GM10248 (cell line): ENCODE results near the gene MAP3K2.

Experiments used
- CTCF ChIA-PET: fragments of 300-600 bp; sonication (Branson Sonifier 250); formaldehyde crosslinking; extraction: SDS; loops from one replicate; lab custom pipeline; 2021; ENCODE audit warnings: antibody characterized with exemption; lab: Yijun Ruan, JAX
- POLR2A ChIA-PET: fragments of 350-650 bp; sonication (Branson Sonifier 250); formaldehyde crosslinking; extraction: SDS; loops from one replicate; lab custom pipeline; 2020; ENCODE audit warnings: antibody characterized with exemption; lab: Yijun Ruan, JAX
- DNase-seq: peaks from one replicate; pipeline ENCODE4 v3.0.0; 2012; ENCODE audit errors: extremely low spot score
- TF ChIP-seq, protein P1 (sequence below): IDR thresholded peaks from 2 replicates; pipeline ENCODE4 v1.5.1; 2012; ENCODE audit warnings: mild to moderate bottlenecking, low read depth; ENCODE audit errors: extremely low read depth, missing control alignments, control extremely low read depth

MAP3K2 gene

DNA sequence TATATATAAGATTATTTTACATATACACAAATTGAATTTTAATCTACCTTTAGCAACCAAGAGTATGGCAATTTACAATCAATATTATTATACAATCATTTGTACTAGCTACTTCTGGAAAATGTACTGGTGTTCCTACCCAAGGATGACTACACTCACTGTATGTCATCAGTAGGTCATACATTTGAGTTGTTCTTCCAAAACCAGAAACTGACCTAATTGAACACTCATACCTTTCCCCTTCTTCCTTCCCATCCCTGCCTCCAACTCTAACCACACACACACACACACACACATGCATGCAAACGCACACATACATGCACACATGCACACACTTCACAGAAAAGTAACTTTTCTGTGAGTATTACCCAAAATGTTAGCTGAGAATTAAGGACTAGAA, 85.6 kb downstream of the MAP3K2 start:
- TF ChIP-seq, protein P1, sequence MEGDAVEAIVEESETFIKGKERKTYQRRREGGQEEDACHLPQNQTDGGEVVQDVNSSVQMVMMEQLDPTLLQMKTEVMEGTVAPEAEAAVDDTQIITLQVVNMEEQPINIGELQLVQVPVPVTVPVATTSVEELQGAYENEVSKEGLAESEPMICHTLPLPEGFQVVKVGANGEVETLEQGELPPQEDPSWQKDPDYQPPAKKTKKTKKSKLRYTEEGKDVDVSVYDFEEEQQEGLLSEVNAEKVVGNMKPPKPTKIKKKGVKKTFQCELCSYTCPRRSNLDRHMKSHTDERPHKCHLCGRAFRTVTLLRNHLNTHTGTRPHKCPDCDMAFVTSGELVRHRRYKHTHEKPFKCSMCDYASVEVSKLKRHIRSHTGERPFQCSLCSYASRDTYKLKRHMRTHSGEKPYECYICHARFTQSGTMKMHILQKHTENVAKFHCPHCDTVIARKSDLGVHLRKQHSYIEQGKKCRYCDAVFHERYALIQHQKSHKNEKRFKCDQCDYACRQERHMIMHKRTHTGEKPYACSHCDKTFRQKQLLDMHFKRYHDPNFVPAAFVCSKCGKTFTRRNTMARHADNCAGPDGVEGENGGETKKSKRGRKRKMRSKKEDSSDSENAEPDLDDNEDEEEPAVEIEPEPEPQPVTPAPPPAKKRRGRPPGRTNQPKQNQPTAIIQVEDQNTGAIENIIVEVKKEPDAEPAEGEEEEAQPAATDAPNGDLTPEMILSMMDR: no peak
- no peak for DNase-seq
- ChIA-PET CTCF (interaction anchor here (1.3 to 1.9 kb wide), 3 partner anchors 9 to 13 kb away, joined by 7 to 13 read pairs (median 7); partner anchors contain the start of gene ERCC3), POLR2A (interaction anchor here (0.6 kb wide), 1 partner anchor 322 kb away, joined by 3 read pairs; no protein-coding TSS in a partner anchor)

DNA sequence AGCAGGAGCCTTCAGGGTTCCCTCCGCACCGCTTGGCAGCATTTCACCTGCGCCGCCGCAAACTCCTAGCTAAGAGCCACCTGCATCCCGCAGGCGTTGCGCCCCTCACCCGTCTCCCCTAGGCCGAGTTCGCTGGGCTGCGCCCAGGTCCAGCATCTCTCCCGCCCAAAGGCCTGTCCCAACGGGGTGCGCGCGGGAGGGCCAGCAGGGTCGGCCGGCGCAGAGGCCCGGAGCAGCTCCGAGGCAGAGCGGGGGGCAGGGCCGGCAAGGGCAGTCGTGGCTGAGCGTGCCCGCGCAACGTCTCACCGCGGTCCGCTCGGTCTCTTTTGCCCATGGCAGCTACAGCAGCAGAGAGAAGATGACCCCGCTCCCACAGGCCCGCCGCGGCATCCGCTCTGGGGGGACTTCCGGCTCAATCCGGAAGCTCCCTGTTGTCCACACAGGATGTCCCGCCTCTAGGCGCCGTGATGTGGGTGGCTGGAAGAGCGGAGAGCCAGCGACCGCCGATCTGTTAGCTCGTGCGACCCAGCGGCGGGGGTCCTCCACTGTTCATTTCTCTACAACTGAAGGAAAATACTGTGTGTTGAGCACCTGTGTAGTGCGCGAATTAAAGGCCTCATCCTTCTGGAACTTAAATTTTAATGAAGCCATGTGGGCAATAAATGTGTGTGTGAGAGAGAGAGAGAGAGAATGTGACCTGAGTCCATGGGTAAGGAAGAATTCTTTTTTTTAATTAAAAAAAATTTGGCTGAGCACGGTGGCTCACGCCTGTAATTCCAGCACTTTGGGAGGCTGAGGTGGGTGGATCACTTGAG, 93.8 kb downstream of the MAP3K2 start, which contains the start of gene ERCC3:
Gene ERCC3 (minus strand): TSS at position 397 of the 815 bp plus-strand sequence. CDS start 63 bp downstream, at position 334.
- TF ChIP-seq, protein P1: no peak
- ChIA-PET CTCF (interaction anchor here (0.7 to 3.3 kb wide), 10 partner anchors 8 to 185 kb away, joined by 3 to 13 read pairs (median 4); no protein-coding TSS in a partner anchor), POLR2A (interaction anchor here (0.9 to 1.2 kb wide), 2 partner anchors 9 to 15 kb away, joined by 3 to 4 read pairs; no protein-coding TSS in a partner anchor)
- DNase-seq: peak; percentile 96

DNA sequence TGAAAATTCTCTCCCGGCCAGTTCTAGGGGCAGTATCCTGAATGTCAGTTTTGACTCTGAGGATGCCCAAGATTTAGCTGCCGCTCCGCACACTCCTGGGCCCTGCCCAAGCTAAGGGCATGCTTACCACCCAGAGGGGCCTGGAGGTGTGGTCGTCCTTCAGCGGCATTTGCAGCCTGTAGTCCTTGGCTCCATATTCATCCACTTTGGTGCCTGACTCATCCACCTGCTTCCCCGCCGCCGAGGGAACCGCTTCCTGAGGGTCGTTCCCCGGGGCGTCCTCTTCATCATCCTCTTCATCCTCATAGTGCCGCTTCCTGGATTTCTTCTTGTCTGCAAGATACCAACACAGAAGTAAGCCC, 94.4 kb downstream of the MAP3K2 start:
- ChIA-PET CTCF (interaction anchor here (0.7 to 3.3 kb wide), 8 partner anchors 9 to 186 kb away, joined by 3 to 13 read pairs (median 5); no protein-coding TSS in a partner anchor), POLR2A (interaction anchor here (0.9 to 1.2 kb wide), 2 partner anchors 8 to 14 kb away, joined by 3 to 4 read pairs; no protein-coding TSS in a partner anchor)
- TF ChIP-seq, protein P1: no peak
- DNase-seq: no peak

DNA sequence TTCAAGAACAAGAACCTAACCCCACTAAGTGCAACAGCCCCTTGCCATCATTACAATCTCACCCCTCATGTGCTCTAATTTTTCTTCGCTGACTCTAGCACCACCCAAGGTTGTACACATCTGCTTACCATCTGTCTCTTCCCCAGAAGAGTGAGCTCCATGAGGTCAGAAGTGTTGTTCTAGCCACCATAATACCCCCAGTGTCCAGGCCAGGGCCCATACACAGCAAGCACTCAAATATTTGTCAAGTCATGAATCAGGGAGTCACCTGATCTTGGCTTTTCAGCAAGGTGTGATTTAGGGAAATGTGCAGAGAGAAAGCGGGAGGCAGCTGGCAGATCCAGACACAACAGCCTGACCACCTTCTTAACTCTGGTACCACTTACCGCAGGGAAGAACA, 99.5 kb downstream of the MAP3K2 start:
- CTCF ChIA-PET: interaction anchor here (1.3 to 2.5 kb wide), 2 partner anchors 10 to 13 kb away, joined by 3 to 7 read pairs; no protein-coding TSS in a partner anchor

DNA sequence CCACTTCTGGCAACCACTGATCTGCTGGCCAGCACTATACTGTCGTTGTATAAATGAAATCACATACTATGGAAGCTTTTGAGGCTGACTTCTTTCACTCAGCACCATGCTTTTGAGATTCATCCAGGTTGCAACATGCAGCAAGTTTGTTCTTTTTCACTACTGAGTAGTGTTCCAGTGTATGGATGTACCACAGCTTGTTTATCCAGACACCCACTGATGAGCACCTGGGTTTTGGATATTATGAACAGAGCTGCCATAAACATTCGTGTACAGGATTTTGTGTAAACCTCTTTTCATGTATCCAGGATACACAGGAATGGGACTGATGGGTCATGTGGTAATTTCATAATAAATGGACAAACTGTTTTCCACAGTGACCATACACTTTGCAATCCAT, 104.5 kb downstream of the MAP3K2 start:
- TF ChIP-seq, protein P1: no peak
- ChIA-PET CTCF (interaction anchor here (2.6 kb wide), 1 partner anchor 30 kb away, joined by 6 read pairs; no protein-coding TSS in a partner anchor), POLR2A (no interaction called here)
- no peak for DNase-seq

More for the DNA sequence above, 99.5 kb downstream of the MAP3K2 start:
- no peak for DNase-seq
- POLR2A ChIA-PET: interaction anchor here (0.5 to 0.7 kb wide), 2 partner anchors 107 to 454 kb away, joined by 3 to 4 read pairs; no protein-coding TSS in a partner anchor
- TF ChIP-seq, protein P1: no peak

DNA sequence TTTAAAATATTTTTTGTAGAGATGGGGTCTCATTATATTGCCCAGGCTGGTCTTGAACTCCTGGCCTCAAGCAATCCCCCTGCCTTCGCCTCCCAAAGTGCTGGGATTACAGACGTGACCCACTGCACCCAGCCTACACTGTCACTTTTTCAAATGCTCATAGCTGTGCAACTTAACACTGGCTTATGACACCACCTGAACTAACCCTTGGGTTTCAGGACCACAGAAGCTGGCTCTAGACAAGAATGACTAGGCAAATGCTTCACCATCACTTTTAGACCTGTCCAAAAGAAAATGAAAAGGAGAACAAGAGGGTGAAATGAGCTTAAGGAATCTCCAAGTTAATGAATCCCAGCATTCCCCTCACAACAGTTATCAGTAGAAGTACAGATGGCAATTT, 107.1 kb downstream of the MAP3K2 start:
- CTCF ChIA-PET: interaction anchor here (1.5 kb wide), 1 partner anchor 15 kb away, joined by 3 read pairs; no protein-coding TSS in a partner anchor
- DNase-seq: no peak
- POLR2A ChIA-PET: no interaction called here
- TF ChIP-seq, protein P1: no peak
